Ovary (tissue), 9 donors: ENCODE results near the gene VDR. TPM values are rescaled to one million over a fixed set of nuclear protein-coding genes. Genes with fewer than 3 reads are reported as not detected.

Source experiments
- DNase-seq, 5 donors: peaks; one replicate each; pipeline ENCODE4 v3.0.0-alpha.2; 2019 to 2020
- H3K27ac ChIP-seq, 2 donors: fragments of 200-600 bp; one replicate each; pipeline versions ENCODE4 v1.5.1 to v1.8.0; 2019 to 2022
- H3K27me3 ChIP-seq: fragments of 200-600 bp; one replicate; pipeline ENCODE4 v1.8.0; 2022
- H3K36me3 ChIP-seq: fragments of 200-600 bp; sonication (generic); one replicate; pipeline ENCODE4 v1.5.1; 2019
- H3K4me1 ChIP-seq: one replicate; pipeline ENCODE4 v1.8.1; 2013; ENCODE audit warnings: mild to moderate bottlenecking, moderate library complexity; ENCODE audit not compliant: insufficient read depth
- H3K4me3 ChIP-seq: fragments of 200-600 bp; sonication (generic); one replicate; pipeline ENCODE4 v1.5.1; 2017
- H3K9me3 ChIP-seq, 2 donors: fragments of 200-600 bp in 1 of 2; sonication (generic) in 1 of 2; one replicate each; pipeline versions ENCODE4 v1.5.1 to v1.8.1; 2013 to 2019; ENCODE audit warnings: mild to moderate bottlenecking in 1 of 2, moderate library complexity in 1 of 2
- EP300 ChIP-seq: sonication (generic); formaldehyde crosslinking; IDR thresholded peaks from one replicate; pipeline ENCODE4 v1.6.1; 2017; ENCODE audit warnings: antibody characterized with exemption
- POLR2A ChIP-seq: fragments of 450-650 bp; IDR thresholded peaks from one replicate; pipeline ENCODE4 v1.6.1; 2017; ENCODE audit warnings: antibody characterized with exemption, mild to moderate bottlenecking, moderate library complexity
- WGBS, 3 donors: extraction: QIAGEN DNeasy Blood & Tissue Kit in 1 of 3; methylation state at CpG; one replicate each; pipeline versions ENCODE4 v1.1.5 to v1.1.7; 2013 to 2017; 5-methylcytosine and 5-hydroxymethylcytosine counted together
- intact Hi-C, 4 donors: fragments of 100-400 bp; cut with DNase I; formaldehyde crosslinking; loops; one replicate each; pipeline versions ENCODE4 v1.11.0 to v1.15.1; 2022 to 2023
- polyA plus RNA-seq, 2 donors: library from polyadenylated mRNA; stranded (reverse); fragments of 200-250 nt in 1 of 2; fragments of 350-450 nt in 1 of 2; fragmentation: Illumina TruSeq in 1 of 2; extraction: RNeasy Lipid Tissue Mini Kit (QIAGEN cat#74804) in 1 of 2; gene quantifications; one replicate each; pipeline ENCODE4 v1.2.3, GENCODE V29; 2013 to 2014
- total RNA-seq, 7 donors: library from RNA; depleted of rRNA in 2 of 7; stranded (reverse); fragments of >200 nt in 2 of 7; fragmentation: NEBNext Ultra II Directional in 3 of 7; extraction: Animal tissue kit (Norgen Biotek cat#: 25700) in 3 of 7; gene quantifications; one replicate each; pipeline versions ENCODE4 v1.1.0 to v1.2.4, GENCODE V29; 2016 to 2023
- TF ChIP-seq, protein P1 (sequence below), 3 donors: fragments of 450-650 bp in 2 of 3; fragments of 200-600 bp in 1 of 3; IDR thresholded peaks; one replicate each; pipeline versions ENCODE4 v1.5.1 to v1.8.0; 2016 to 2022; ENCODE audit warnings: antibody characterized with exemption in 3 of 3, mild to moderate bottlenecking in 1 of 3
- donor health status: DM: no; HTN: no; CAD: no; lungs with moderate emphysema.
- donor health status: DM: no; HTN: no; CAD: no.
- donor health status: Bipolar disorder and iron deficiency.
- donor health status: DM: yes; HTN: yes; CAD: no.
- donor health status: DM: no; HTN: no; CAD: no.
- donor health status: DM: yes; HTN: yes; CAD: no.

The VDR gene
- total and polyA plus RNA-seq, 9 donors: 0.31 to 2.7 (median 1.1) TPM

DNA sequence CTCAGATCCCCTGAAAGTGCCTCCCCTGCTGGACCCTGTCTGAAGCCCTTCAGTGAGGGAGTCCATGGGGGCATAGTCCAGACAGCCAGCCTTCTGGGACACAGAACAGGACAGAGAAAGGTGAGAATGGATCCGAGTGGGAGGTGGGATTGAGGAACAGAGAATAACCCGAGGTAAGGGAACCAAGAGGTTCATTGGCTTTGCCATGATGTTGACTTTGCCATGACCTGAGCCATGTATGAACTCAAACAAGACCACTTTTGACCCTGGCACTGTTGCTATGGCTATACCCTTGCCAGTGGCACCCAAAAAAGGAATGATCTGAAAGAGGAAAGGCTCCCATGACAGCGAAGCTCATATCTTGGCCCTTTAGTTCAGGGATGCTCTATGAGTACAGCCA lies 22.6 kb upstream of the VDR start:
- Histone ChIP-seq H3K4me3 (no peak overlapping the region), H3K4me1 (no peaks in the 10 kb centered on the region), H3K27ac (no peak overlapping the region), H3K9me3 (no peaks in the 10 kb centered on the region), H3K36me3 (no peaks in the 10 kb centered on the region), H3K27me3 (no peaks in the 10 kb centered on the region)
- no peak for DNase-seq
- WGBS, 3 donors: 87 to 91% (median 88%) methylated on average over 3 of the region's 3 CpGs
- intact Hi-C loops: no loop called here
- TF ChIP-seq POLR2A (no peak), EP300 (no peak)
- TF ChIP-seq, protein P1, sequence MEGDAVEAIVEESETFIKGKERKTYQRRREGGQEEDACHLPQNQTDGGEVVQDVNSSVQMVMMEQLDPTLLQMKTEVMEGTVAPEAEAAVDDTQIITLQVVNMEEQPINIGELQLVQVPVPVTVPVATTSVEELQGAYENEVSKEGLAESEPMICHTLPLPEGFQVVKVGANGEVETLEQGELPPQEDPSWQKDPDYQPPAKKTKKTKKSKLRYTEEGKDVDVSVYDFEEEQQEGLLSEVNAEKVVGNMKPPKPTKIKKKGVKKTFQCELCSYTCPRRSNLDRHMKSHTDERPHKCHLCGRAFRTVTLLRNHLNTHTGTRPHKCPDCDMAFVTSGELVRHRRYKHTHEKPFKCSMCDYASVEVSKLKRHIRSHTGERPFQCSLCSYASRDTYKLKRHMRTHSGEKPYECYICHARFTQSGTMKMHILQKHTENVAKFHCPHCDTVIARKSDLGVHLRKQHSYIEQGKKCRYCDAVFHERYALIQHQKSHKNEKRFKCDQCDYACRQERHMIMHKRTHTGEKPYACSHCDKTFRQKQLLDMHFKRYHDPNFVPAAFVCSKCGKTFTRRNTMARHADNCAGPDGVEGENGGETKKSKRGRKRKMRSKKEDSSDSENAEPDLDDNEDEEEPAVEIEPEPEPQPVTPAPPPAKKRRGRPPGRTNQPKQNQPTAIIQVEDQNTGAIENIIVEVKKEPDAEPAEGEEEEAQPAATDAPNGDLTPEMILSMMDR (IDR thresholded peaks at IDR 0.05): no peak

DNA sequence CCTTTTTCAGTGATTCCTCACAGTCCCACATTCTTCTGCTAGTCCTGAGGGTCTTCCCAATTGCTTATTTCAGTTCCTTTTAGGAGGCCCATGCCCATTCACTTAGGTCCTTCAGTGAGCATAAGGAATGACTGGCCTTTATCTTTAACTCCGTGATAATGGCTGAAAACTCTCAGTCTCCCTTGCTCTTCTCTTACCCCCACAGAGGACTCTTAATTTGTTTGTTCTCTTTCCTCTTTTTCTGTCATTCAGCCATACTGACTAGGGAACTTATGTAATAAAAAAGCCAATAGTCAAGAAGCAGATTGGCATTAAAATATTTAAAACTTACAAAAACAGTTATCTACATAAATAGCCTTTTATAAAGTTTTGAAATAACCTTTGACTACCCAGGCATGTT lies 17.1 kb upstream of the VDR start:
- DNase-seq: no peak
- no peaks in the 10 kb centered on the region for H3K4me1 ChIP-seq
- no peaks in the 10 kb centered on the region for H3K27me3 ChIP-seq
- no peaks in the 10 kb centered on the region for H3K9me3 ChIP-seq
- intact Hi-C loops: loop anchor here in 1 of 4 donors (2.0 kb wide), 1 partner anchor 43 kb away; no protein-coding TSS in a partner anchor
- no peak overlapping the region for H3K4me3 ChIP-seq
- WGBS, 3 donors: 45 to 56% (median 52%) methylated on average over 1 of the region's 1 CpG
- no peaks in the 10 kb centered on the region for H3K36me3 ChIP-seq
- TF ChIP-seq POLR2A (no peak), EP300 (no peak)
- TF ChIP-seq, protein P1 (IDR thresholded peaks at IDR 0.05): no peak
- H3K27ac ChIP-seq: no peak overlapping the region

DNA sequence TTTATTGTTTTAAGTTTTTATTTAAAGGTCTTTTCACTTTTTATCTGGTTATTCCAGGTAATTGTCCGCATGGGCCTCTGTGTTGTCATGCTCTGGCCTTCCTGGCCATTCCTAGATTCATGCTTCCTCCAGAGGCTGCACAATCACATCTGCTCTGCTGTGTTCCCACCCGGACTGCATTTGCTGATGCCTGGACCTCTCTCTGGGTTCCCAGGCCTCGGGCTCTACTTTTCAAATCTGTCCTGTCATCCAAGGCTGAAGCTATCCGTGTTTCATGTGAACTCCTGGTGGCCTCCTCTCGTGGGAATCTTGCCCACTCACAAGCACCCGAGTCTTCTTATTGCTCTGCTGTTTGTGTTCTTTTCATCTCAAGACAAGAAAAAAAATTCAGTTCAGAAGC lies 16.1 kb upstream of the VDR start:
- Histone ChIP-seq H3K27me3 (no peaks in the 10 kb centered on the region), H3K27ac (no peak overlapping the region), H3K9me3 (no peaks in the 10 kb centered on the region), H3K36me3 (no peaks in the 10 kb centered on the region), H3K4me3 (no peak overlapping the region), H3K4me1 (no peaks in the 10 kb centered on the region)
- intact Hi-C loops: no loop called here
- no peak for DNase-seq
- 59 to 67% (median 60%) methylated on average over 6 of the region's 6 CpGs for WGBS, 3 donors
- no peak for TF ChIP-seq EP300
- TF ChIP-seq, protein P1 (IDR thresholded peaks at IDR 0.05): no peak
- TF ChIP-seq POLR2A: no peak

DNA sequence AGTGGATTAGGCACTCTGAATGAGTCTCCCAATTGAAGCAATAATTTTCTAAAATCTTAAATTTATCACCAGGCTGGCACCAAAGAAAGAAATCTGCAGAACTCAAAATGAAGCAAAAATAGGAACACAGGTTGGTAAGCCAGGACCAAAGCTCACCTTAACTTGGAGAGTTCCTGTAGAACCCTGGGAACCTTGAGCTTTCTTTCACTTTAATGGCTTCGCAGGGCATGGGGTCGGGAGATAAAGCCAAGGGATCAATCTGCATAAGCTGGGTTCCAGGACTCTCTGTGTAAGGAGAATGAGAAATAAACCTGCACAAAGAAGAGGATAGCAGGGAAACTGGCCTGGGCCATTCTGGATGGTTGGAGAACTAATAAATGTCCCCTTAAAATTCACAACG lies 8.3 kb upstream of the VDR start:
- Histone ChIP-seq H3K27ac (no peak overlapping the region), H3K4me3 (no peak overlapping the region), H3K36me3 (no peaks in the 10 kb centered on the region), H3K9me3 (no peaks in the 10 kb centered on the region), H3K27me3 (no peaks in the 10 kb centered on the region), H3K4me1 (no peaks in the 10 kb centered on the region)
- 66 to 70% (median 69%) methylated on average over 3 of the region's 3 CpGs for WGBS, 3 donors
- DNase-seq: no peak
- TF ChIP-seq, protein P1 (IDR thresholded peaks at IDR 0.05): no peak
- TF ChIP-seq EP300: no peak
- no peak for TF ChIP-seq POLR2A
- intact Hi-C loops: no loop called here
